ENCODE results near the gene SLC15A3. TPM values are rescaled to one million over a fixed set of nuclear protein-coding genes. Genes with fewer than 3 reads are reported as not detected.

SLC15A3 gene
- total RNA-seq, 1 donor from 2014 or later, result 11.6 TPM

DNA sequence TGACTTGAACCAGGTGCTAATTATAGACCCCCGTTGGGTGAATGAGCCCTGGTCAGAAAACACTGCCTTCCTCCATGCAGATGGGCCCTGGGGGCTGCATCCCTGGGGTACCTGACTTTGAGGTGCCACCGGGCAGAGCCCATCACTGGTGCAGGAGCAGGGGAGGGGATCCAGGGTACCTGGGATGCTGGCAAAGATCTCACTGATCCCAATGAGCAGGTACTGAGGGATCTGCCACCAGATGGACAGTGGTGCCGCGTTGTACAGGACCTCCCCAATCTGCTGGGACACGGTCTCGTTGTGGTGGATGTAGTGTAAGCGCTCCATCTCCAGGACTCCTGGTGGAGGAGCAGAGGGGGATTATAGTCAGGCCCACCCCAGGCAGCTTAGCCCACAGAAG lies 12.7 kb downstream of the SLC15A3 start:
- no peaks in the 10 kb centered on the region for H3K9me3 Mint-ChIP-seq (ENCODE audit: unreplicated experiment)
- no peak overlapping the region for H3K4me3 Mint-ChIP-seq (ENCODE audit: unreplicated experiment)
- no peak for TF ChIP-seq CTCF (IDR thresholded peaks at IDR 0.05)
- H3K4me1 Mint-ChIP-seq (ENCODE audit: unreplicated experiment), result no peaks in the 10 kb centered on the region
- no peaks in the 10 kb centered on the region for H3K27me3 Mint-ChIP-seq (ENCODE audit: unreplicated experiment)
- H3K36me3 Mint-ChIP-seq (ENCODE audit: unreplicated experiment), result peaks cover 12% of the 10 kb centered on the region
- no peak overlapping the region for H3K27ac Mint-ChIP-seq (ENCODE audit: unreplicated experiment)
- DNase-seq (ENCODE audit: extremely low spot score, unreplicated experiment), result no peak

DNA sequence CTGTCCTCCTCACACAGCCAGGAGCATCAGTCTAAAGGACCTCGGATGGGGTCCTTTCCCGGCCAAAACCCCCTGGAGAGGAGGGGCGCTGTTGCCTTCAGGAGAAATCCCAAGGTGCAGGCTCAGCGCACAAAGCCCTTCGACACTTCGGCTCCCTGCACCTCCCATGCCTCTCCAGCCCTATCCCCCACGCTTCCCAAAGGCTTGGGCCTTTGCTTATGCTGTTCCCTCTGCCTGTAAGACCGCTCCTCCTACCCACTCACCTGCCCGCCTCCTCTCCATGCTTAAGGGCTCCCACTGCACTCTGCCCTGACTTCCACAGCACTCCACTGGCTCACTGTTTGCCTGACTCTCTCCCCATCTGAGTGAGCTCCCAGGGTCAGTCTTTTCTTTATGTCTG lies 13.5 kb downstream of the SLC15A3 start:
- H3K27ac Mint-ChIP-seq (ENCODE audit: unreplicated experiment), result no peak overlapping the region
- DNase-seq (ENCODE audit: extremely low spot score, unreplicated experiment), result no peak
- peaks cover 16% of the 10 kb centered on the region for H3K36me3 Mint-ChIP-seq (ENCODE audit: unreplicated experiment)
- TF ChIP-seq CTCF (IDR thresholded peaks at IDR 0.05), result no peak
- no peaks in the 10 kb centered on the region for H3K4me1 Mint-ChIP-seq (ENCODE audit: unreplicated experiment)
- no peaks in the 10 kb centered on the region for H3K9me3 Mint-ChIP-seq (ENCODE audit: unreplicated experiment)
- no peaks in the 10 kb centered on the region for H3K27me3 Mint-ChIP-seq (ENCODE audit: unreplicated experiment)
- H3K4me3 Mint-ChIP-seq (ENCODE audit: unreplicated experiment), result no peak overlapping the region

- Mint-ChIP-seq H3K36me3 (ENCODE audit: unreplicated experiment) (peaks cover 16% of the 10 kb centered on the region), H3K4me3 (ENCODE audit: unreplicated experiment) (no peak overlapping the region), H3K9me3 (ENCODE audit: unreplicated experiment) (no peaks in the 10 kb centered on the region), H3K27ac (ENCODE audit: unreplicated experiment) (no peak overlapping the region), H3K27me3 (ENCODE audit: unreplicated experiment) (no peaks in the 10 kb centered on the region), H3K4me1 (ENCODE audit: unreplicated experiment) (peaks cover 5% of the 10 kb centered on the region)
- TF ChIP-seq CTCF (IDR thresholded peaks at IDR 0.05), result no peak
- DNase-seq (ENCODE audit: extremely low spot score, unreplicated experiment), result no peak
These were observed 14.2 kb downstream of the SLC15A3 start for GRCh38 chr11:60937811-60938210.

DNA sequence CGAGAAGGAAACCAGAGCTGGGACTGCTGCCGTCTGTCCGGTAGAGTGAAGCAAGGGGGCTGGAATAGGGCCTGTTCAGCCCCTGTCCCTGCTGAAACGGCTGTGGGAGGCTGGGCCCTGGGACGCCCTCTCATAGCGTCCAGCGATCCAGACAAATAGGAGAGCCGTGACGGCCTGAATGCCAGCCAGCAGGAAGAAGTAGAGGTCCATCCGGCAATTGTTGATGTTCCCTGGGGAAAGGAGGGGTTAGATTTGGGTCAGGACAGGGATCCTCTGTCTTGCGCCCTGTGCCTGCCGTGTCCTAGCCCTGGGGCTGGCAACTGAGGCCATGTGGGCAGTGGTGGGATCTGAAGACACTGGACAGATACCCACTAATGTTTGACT lies 14.8 kb downstream of the SLC15A3 start:
- no peak overlapping the region for H3K27ac Mint-ChIP-seq (ENCODE audit: unreplicated experiment)
- H3K4me3 Mint-ChIP-seq (ENCODE audit: unreplicated experiment), result no peak overlapping the region
- peaks cover 18% of the 10 kb centered on the region for H3K36me3 Mint-ChIP-seq (ENCODE audit: unreplicated experiment)

DNA sequence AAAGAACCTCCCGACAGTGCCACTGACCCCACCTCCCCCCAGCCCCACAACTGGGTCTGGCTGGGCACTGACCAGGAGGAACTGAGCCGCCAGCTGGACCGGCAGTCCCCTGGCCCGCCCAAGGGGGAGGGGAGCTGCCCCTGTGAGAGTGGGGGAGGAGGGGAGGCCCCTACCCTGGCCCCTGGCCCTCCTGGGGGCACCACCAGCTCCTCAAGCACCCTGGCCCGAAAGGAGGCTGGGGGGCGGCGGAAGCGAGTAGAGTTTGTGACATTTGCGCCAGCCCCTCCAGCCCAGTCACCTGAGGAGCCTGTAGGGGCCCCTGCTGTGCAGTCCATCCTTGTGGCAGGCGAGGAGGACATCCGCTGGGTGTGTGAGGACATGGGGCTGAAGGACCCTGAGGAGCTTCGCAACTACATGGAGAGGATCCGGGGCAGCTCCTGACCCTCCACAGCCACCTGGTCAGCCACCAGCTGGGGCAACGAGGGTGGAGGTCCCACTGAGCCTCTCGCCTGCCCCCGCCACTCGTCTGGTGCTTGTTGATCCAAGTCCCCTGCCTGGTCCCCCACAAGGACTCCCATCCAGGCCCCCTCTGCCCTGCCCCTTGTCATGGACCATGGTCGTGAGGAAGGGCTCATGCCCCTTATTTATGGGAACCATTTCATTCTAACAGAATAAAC lies 15.4 kb downstream of the SLC15A3 start:
- Mint-ChIP-seq H3K27me3 (ENCODE audit: unreplicated experiment) (no peaks in the 10 kb centered on the region), H3K4me1 (ENCODE audit: unreplicated experiment) (peaks cover 8% of the 10 kb centered on the region), H3K9me3 (ENCODE audit: unreplicated experiment) (no peaks in the 10 kb centered on the region), H3K27ac (ENCODE audit: unreplicated experiment) (no peak overlapping the region), H3K4me3 (ENCODE audit: unreplicated experiment) (no peak overlapping the region), H3K36me3 (ENCODE audit: unreplicated experiment) (peaks cover 19% of the 10 kb centered on the region)
- TF ChIP-seq CTCF (IDR thresholded peaks at IDR 0.05), result no peak
- DNase-seq (ENCODE audit: extremely low spot score, unreplicated experiment), result no peak

More for the DNA sequence above, 14.8 kb downstream of the SLC15A3 start:
- Mint-ChIP-seq H3K27me3 (ENCODE audit: unreplicated experiment) (no peaks in the 10 kb centered on the region), H3K9me3 (ENCODE audit: unreplicated experiment) (no peaks in the 10 kb centered on the region), H3K4me1 (ENCODE audit: unreplicated experiment) (peaks cover 8% of the 10 kb centered on the region)
- DNase-seq (ENCODE audit: extremely low spot score, unreplicated experiment), result no peak
- TF ChIP-seq CTCF (IDR thresholded peaks at IDR 0.05), result no peak
